Lower leg skin (tissue), 3 donors: ENCODE measurements around the gene ZNF429.

Experiments used
- CTCF ChIP-seq, 3 donors: fragments of 450-650 bp; IDR thresholded peaks; one replicate each; pipeline ENCODE4 v1.5.1; 2016; ENCODE audit warnings: antibody characterized with exemption in 3 of 3, mild to moderate bottlenecking in 3 of 3, moderate library complexity in 2 of 3
- POLR2A ChIP-seq, 2 donors: fragments of 450-650 bp; IDR thresholded peaks; one replicate each; pipeline ENCODE4 v1.6.1; 2016 to 2017; ENCODE audit warnings: antibody characterized with exemption in 2 of 2, mild to moderate bottlenecking in 1 of 2, moderate library complexity in 1 of 2

- no peak for TF ChIP-seq CTCF (IDR thresholded peaks at IDR 0.05)
- TF ChIP-seq POLR2A (IDR thresholded peaks at IDR 0.05), result no peak
Observed at GRCh38 chr19:21487969-21488368, 17.4 kb upstream of the ZNF429 start.
